HTR-8/SVneo (cell line): ENCODE data around the gene CNTRL.
"Not testable (repeated sequence)": the region's sequence is repeated elsewhere in the genome, so short reads cannot be mapped to it uniquely, and the experiment has no call there.

ENCODE experiments used
- DNase-seq: peaks from one replicate; pipeline ENCODE4 v3.0.0; 2011; ENCODE audit warnings: low spot score, mixed read lengths; ENCODE audit not compliant: insufficient read length
- FAIRE-seq: peaks from 2 replicates; lab custom pipeline; 2011; peaks lifted over from hg19 to GRCh38; lab: Jason Lieb, UNC

CNTRL gene, protein sequence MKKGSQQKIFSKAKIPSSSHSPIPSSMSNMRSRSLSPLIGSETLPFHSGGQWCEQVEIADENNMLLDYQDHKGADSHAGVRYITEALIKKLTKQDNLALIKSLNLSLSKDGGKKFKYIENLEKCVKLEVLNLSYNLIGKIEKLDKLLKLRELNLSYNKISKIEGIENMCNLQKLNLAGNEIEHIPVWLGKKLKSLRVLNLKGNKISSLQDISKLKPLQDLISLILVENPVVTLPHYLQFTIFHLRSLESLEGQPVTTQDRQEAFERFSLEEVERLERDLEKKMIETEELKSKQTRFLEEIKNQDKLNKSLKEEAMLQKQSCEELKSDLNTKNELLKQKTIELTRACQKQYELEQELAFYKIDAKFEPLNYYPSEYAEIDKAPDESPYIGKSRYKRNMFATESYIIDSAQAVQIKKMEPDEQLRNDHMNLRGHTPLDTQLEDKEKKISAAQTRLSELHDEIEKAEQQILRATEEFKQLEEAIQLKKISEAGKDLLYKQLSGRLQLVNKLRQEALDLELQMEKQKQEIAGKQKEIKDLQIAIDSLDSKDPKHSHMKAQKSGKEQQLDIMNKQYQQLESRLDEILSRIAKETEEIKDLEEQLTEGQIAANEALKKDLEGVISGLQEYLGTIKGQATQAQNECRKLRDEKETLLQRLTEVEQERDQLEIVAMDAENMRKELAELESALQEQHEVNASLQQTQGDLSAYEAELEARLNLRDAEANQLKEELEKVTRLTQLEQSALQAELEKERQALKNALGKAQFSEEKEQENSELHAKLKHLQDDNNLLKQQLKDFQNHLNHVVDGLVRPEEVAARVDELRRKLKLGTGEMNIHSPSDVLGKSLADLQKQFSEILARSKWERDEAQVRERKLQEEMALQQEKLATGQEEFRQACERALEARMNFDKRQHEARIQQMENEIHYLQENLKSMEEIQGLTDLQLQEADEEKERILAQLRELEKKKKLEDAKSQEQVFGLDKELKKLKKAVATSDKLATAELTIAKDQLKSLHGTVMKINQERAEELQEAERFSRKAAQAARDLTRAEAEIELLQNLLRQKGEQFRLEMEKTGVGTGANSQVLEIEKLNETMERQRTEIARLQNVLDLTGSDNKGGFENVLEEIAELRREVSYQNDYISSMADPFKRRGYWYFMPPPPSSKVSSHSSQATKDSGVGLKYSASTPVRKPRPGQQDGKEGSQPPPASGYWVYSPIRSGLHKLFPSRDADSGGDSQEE (N-terminal part only)

DNA sequence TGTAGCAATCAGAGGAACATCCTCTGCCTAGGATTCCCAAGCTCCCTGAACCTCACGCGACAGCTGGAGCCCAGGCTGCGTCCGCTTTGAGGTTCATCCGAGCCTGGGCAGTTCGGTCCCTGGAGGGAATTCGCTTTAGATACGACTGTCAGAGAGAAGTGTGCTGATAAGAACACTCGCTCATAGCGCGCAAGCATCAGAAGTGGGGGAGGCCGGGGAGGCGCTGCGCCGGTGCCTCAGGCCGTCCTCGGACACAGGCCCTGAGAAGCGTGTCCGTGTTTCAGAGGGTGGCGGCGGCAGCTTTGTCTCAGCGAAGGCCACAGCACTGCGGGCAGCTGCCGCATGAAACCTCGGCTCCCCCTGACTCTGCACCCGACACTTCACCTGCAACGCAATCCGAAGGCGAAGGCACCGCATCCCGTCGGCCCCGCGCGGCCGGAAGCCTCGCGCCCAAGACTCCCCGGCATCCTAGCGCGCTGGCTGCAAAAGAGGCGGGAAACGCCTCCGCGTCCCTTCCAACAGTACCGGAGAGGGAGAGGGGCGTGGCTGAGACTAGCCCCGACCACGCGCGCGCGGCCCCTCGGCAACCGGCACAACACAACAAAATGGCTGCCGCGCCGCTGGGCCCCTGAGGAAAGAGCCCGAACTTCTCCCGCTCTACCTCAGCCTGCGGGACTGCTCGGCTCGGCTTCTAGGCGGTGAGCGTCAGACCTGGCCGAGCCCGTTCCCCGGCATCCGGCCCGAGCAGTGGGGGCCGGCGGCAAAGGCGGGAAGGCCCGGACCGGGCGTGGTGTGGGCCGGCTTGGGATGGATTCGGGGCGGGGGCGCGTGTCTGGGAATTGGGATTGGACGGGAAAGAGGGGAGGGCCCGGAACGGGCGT, at the start of gene CNTRL:
Gene CNTRL (plus strand): TSS at position 586 of the 881 bp plus-strand sequence. CDS start 13,372 bp downstream, outside the sequence.
- DNase-seq (peak; percentile 68), FAIRE-seq (no peak)

DNA sequence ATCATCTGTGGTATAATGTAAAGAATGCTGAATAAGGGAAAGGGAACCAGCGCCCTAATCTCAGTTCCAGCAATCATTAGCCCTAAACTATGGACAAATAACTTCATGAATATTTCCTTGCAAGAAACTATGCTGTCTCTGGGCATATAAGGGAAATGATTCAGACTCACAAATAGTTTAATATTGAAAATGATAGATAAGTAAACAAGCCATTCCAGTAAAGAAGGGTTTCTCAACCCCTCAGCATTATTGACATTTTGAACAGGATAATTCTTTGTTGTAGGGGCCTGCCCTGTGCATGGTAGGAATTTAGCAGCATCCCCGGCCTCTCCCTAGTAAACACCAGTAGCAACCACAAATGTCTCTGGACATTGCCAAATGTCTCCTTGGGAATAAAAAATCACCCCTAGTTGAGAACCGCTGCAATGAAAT, 48.5 kb upstream of the CNTRL start:
- DNase-seq (no peak), FAIRE-seq (no peak)

DNA sequence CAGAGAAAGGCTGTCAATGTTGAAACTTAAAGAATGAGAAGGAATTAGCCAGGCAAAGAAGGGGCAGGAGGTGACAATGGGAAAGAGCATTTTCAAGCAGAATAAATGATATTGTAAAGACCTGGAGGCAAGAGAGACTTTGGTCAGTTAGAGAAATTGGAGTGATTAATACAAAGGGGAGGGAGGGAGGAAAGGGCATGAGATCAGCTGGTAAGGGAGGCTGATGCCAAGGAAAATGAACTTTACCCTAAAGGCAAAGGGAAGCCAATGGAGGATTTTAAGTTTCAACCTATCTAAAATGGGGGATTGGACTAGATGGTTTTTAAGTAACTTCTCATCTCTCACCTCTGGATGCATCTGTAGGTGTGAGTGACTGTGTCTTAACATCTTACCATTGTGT, 48.0 kb upstream of the CNTRL start:
- no peak for FAIRE-seq
- no peak for DNase-seq

- FAIRE-seq, DNase-seq: not testable (repeated sequence)
These were observed 46.5 kb upstream of the CNTRL start for GRCh38 chr9:121028285-121028684.

- FAIRE-seq = no peak
These were observed 45.3 kb upstream of the CNTRL start for GRCh38 chr9:121029469-121029868.

GRCh38 chr9:121034529-121034928, 40.2 kb upstream of the CNTRL start:
- DNase-seq (no peak), FAIRE-seq (no peak)

More at GRCh38 chr9:121029469-121029868, 45.3 kb upstream of the CNTRL start:
- DNase-seq = no peak

DNA sequence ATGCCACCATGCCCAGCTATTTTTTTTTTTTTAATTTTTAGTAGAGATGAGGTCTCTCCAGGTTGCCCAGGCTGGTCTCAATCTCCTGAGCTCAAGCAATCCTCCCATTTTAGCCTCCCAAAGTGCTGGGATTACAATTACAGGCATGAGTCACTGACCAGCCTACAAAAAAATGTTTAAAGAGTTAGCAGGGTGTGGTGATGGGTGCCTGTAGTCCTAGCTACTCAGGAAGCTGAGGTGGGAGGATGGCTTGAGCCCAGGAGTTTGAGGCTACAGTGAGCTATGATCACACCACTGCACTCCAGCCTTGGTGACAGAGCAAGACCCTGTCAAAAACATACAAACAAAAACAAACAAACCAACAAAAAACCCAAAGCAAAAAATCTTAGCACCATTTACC, 39.0 kb upstream of the CNTRL start:
- not testable (repeated sequence) for DNase-seq, FAIRE-seq

- no peak for DNase-seq
- no peak for FAIRE-seq
These were observed 36.4 kb upstream of the CNTRL start for GRCh38 chr9:121038362-121038761.

DNA sequence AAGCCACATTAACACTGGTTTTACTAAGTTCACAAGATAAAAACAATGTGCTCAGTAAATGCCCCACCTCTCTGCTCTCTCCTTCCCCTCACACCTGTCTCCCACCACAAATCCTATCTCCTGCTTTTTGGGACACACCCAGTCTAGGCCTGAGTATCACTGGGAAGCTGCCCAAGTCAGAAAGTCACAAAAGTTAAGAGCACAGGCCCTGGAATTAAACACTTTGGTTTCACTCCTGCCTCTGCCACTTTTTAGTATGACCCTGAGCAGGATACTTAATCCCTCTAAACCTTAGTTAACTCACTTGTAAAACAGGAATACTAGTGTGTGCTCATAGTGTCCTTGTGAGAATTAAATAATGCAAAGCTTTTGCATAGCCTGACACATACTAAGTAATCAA, 36.0 kb upstream of the CNTRL start:
- DNase-seq (no peak), FAIRE-seq (no peak)

DNA sequence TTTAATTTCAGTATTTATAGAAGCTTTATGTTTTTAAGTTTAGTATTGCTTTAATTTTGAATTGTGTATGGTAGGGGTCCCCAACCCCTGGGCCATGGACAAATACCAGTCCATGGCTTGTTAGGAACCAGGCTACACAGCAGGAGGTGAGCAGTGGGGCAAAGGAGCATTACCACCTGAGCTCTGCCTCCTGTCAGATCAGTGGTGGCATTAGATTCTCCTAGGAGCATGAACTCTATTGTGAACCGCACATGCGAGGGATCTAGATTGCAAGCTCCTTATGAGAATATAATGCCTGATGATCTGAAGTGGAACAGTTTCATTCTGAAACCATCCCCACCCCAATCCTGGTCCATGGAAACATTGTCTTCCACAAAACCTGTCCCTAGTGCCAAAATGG, 26.6 kb upstream of the CNTRL start:
- no peak for FAIRE-seq
- no peak for DNase-seq

DNA sequence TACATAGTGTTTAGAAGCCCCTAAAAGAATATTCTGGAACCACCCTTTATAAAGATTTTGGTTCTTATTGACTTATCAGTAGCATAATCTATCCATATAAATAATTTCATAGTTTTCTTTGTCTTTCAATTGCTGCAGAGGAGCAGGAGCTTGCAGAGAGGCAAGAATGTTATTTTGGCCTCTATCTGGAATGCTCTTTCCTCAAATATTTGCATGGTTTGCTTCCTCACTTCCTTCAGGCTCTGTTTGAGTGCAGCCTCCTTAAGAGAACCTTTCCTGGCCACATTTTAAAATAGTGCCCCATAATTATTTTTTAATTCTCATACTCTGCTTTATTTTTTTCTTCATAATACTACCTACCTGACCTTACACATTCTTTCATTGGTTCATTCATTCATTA, 26.1 kb upstream of the CNTRL start:
- DNase-seq = no peak
- FAIRE-seq = no peak

GRCh38 chr9:121050128-121050988, 24.4 kb upstream of the CNTRL start, which contains the start of gene C5:
Gene C5 (minus strand): TSS chr9:121050275. CDS start chr9:121050246, 29 bp downstream.
- DNase-seq (no peak), FAIRE-seq (no peak)

- no peak for FAIRE-seq
These were observed 21.2 kb upstream of the CNTRL start for GRCh38 chr9:121053544-121053943.

DNA sequence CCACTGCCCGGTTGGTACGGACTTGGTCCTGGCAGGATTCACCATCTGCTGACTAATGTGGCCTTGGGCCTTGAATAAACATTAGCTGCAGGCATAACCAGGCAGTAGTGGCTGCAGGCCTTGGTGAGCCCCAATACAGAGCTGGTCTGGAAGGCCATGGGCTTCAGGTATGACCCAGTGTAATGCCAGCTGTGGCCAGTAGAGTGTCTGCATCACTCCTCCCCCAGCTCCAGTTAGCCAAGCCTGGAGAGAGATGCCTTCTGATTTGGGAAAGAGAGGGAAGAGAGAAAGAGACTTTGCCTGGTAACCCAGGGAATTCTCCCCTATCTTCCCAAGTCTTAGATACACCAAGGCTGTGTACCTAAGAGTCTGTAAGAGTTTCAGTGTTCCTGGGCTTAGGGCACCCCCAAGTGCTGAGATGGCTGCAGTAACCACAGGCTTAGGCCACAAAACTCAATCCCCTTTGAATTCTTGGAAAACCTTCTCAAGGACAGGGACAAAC, 19.1 kb upstream of the CNTRL start:
- FAIRE-seq (no peak), DNase-seq (no peak)

More at GRCh38 chr9:121053544-121053943, 21.2 kb upstream of the CNTRL start:
- DNase-seq = no peak

- no peak for DNase-seq
- no peak for FAIRE-seq
These were observed 16.9 kb upstream of the CNTRL start for GRCh38 chr9:121057821-121058220.

- DNase-seq (no peak), FAIRE-seq (no peak)
These were observed 15.2 kb upstream of the CNTRL start for GRCh38 chr9:121059513-121059912.

DNA sequence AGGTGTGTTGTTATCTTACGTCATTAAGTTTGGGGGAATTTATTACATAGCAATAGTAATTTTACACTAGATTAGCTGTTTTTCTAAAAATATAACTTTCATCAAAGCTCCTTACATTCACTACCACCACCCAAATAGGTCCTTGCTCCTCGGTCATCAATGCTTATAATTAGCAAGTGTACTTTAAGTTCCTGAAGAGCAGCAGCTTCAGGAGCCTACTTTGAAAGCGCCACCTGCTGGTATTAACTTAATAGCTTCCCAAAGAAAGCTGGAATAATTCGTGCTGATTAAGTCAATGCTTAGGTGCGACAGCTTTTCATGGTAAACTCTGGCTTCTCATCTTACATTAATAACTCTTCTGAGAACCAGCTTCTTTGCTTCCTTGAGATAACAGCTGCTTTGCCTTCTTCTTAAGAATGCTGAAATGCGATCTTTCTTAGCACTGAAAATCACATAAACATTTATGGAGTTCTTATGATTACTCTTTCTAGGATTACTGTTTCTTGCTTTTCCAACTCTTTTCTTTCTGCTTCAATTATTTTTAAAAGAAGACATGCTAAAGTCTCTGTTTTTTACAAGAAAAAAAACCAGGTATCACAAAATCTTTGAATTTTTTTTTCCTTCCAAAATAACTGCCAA, 14.6 kb upstream of the CNTRL start:
- FAIRE-seq = no peak
- DNase-seq = peak; percentile 51

DNA sequence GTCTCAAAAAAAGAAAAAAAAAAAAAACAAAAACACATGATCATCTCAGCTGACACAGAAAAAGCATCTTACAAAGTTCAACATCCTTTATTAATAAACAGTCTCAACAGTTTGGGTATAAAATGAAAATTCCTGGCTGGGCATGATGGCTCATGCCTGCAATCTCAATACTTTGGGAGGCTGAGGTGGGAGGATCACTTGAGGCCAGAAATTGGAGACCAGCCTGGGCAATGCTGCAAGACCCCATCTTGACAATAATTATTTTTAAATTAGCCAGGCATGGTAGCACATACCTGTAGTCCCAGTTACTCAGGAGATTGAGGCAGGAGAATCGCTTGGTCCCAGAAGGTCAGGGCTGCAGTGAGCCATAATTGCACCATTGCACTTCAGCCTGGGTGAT, 7.9 kb upstream of the CNTRL start:
- FAIRE-seq = no peak
- DNase-seq = no peak
